Astrocyte of the cerebellum (primary cell): ENCODE results near the gene PREP.

Experiments
- DNase-seq: peaks from one replicate; pipeline ENCODE4 v3.0.0-alpha.2; 2011; ENCODE audit warnings: low read depth
- H3K4me3 ChIP-seq: 2 replicates; pipeline ENCODE4 v1.5.1; 2011; ENCODE audit warnings: mild to moderate bottlenecking, low read depth, low read length, moderate library complexity
- CTCF ChIP-seq: IDR thresholded peaks from 2 replicates; pipeline ENCODE4 v1.5.1; 2012; ENCODE audit warnings: low read length, low read depth, moderate library complexity, mild to moderate bottlenecking; ENCODE audit errors: missing control alignments
- in situ Hi-C: cut with HindIII; loops from 2 replicates; pipeline ENCODE4 v1.10.0; 2017; ENCODE audit warnings: low sequenced_read_pairs

Gene PREP

GRCh38 chr6:105263685-105264610 lies 138.9 kb downstream of the PREP start:
- in situ Hi-C loops, result no loop called here
- TF ChIP-seq CTCF, result no peak
- no peak overlapping the region for H3K4me3 ChIP-seq
- no peak for DNase-seq

- no peak for TF ChIP-seq CTCF
- DNase-seq, result no peak
- in situ Hi-C loops, result no loop called here
- no peak overlapping the region for H3K4me3 ChIP-seq
These were observed 142.7 kb downstream of the PREP start for GRCh38 chr6:105259913-105260889.

GRCh38 chr6:105258816-105259215 lies 144.1 kb downstream of the PREP start:
- no peak for TF ChIP-seq CTCF
- DNase-seq, result no peak
- in situ Hi-C loops, result no loop called here

GRCh38 chr6:105257340-105257739 lies 145.5 kb downstream of the PREP start:
- no peak overlapping the region for H3K4me3 ChIP-seq
- no peak for DNase-seq
- no peak for TF ChIP-seq CTCF
- in situ Hi-C loops, result no loop called here

More at GRCh38 chr6:105258816-105259215, 144.1 kb downstream of the PREP start:
- no peak overlapping the region for H3K4me3 ChIP-seq

- no peak for DNase-seq
- TF ChIP-seq CTCF, result no peak
- in situ Hi-C loops, result no loop called here
- H3K4me3 ChIP-seq, result no peak overlapping the region
These were observed 146.3 kb downstream of the PREP start for GRCh38 chr6:105256619-105257018.

GRCh38 chr6:105253787-105254186 lies 149.1 kb downstream of the PREP start:
- DNase-seq, result no peak
- in situ Hi-C loops, result no loop called here
- no peak for TF ChIP-seq CTCF
- H3K4me3 ChIP-seq, result no peak overlapping the region
